ENCODE data around the gene GET3. TPM values are rescaled to one million over a fixed set of nuclear protein-coding genes. Genes with fewer than 3 reads are reported as not detected.

GET3 gene
- total and polyA plus RNA-seq, 2 of the 13 experiments (the other 11 are each of a cell fraction or from before 2014, with no cell fraction given), result 57.7 to 59.4 TPM

DNA sequence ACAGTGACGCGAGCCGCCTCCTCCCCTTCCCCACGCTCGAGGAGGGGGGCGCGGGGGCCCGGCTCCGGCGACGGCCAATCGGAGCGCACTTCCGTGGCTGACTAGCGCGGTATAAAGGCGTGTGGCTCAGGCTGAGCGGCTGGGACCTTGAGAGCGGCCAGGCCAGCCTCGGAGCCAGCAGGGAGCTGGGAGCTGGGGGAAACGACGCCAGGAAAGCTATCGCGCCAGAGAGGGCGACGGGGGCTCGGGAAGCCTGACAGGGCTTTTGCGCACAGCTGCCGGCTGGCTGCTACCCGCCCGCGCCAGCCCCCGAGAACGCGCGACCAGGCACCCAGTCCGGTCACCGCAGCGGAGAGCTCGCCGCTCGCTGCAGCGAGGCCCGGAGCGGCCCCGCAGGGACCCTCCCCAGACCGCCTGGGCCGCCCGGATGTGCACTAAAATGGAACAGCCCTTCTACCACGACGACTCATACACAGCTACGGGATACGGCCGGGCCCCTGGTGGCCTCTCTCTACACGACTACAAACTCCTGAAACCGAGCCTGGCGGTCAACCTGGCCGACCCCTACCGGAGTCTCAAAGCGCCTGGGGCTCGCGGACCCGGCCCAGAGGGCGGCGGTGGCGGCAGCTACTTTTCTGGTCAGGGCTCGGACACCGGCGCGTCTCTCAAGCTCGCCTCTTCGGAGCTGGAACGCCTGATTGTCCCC, 54.2 kb downstream of the GET3 start, which contains the start of gene JUNB (continued):
- TF ChIP-seq ZNF275 (CRISPR knock-in tag; IDR thresholded peaks at IDR 0.05; ENCODE audit: borderline replicate concordance), result no peak
- TF ChIP-seq, protein P1, sequence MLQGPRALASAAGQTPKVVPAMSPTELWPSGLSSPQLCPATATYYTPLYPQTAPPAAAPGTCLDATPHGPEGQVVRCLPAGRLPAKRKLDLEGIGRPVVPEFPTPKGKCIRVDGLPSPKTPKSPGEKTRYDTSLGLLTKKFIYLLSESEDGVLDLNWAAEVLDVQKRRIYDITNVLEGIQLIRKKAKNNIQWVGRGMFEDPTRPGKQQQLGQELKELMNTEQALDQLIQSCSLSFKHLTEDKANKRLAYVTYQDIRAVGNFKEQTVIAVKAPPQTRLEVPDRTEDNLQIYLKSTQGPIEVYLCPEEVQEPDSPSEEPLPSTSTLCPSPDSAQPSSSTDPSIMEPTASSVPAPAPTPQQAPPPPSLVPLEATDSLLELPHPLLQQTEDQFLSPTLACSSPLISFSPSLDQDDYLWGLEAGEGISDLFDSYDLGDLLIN (CRISPR knock-in tag; IDR thresholded peaks at IDR 0.05; ENCODE audit: borderline replicate concordance), result no peak
- TF ChIP-seq PHF21A (CRISPR knock-in tag; IDR thresholded peaks at IDR 0.05), result peak; percentile 84; the same call in 1 of the 2 replicates
- TF ChIP-seq ZMAT5 (CRISPR knock-in tag; IDR thresholded peaks at IDR 0.05; ENCODE audit: borderline replicate concordance, low read depth), result no peak
- no peak for TF ChIP-seq SYNCRIP (IDR thresholded peaks at IDR 0.05; ENCODE audit: insufficient read depth, low read depth, low read length)
- TF ChIP-seq ZNF543 (CRISPR knock-in tag; IDR thresholded peaks at IDR 0.05), result no peak
- TF ChIP-seq ZNF296 (CRISPR knock-in tag; conservative IDR thresholded peaks at IDR 0.05), result no peak
- no peak for TF ChIP-seq NONO (IDR thresholded peaks at IDR 0.05)
- TF ChIP-seq NONO (CRISPR knock-in tag; conservative IDR thresholded peaks at IDR 0.05), result peak; percentile 95
- TF ChIP-seq, protein P2, sequence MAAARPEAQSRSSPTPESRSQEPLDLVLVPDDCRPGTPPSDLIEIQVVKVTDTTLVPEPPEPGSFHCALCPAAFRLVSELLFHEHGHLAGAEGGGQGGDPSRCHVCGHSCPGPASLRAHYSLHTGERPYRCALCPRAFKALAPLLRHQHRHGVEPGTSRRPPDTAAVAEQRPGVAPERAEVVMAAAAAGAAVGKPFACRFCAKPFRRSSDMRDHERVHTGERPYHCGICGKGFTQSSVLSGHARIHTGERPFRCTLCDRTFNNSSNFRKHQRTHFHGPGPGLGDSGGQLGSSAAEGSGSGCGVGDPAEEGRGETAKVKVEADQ (CRISPR knock-in tag; IDR thresholded peaks at IDR 0.05; ENCODE audit: borderline replicate concordance), result no peak; the same call in 1 of the 2 replicates
- peak; percentile 55; the same call in 1 of the 2 replicates for TF ChIP-seq KLF15 (CRISPR knock-in tag; IDR thresholded peaks at IDR 0.05; ENCODE audit: borderline replicate concordance)
- TF ChIP-seq FOSL2 (CRISPR knock-in tag; IDR thresholded peaks at IDR 0.05), result peak; percentile 79
- no peak for TF ChIP-seq NCOA1 (CRISPR knock-in tag; IDR thresholded peaks at IDR 0.05)
- TF ChIP-seq ATRX (CRISPR knock-in tag; IDR thresholded peaks at IDR 0.05; ENCODE audit: borderline replicate concordance), result no peak
- TF ChIP-seq GLMP (CRISPR knock-in tag; IDR thresholded peaks at IDR 0.05; ENCODE audit: borderline replicate concordance), result no peak; the same call in 1 of the 2 replicates
- peak; percentile 23; the same call in 1 of the 2 replicates for TF ChIP-seq ZNF567 (CRISPR knock-in tag; IDR thresholded peaks at IDR 0.05; ENCODE audit: borderline replicate concordance)
- TF ChIP-seq PHF20 (CRISPR knock-in tag; IDR thresholded peaks at IDR 0.05), result peak; percentile 75
- peak; percentile 65; the same call in 1 of the 2 replicates for TF ChIP-seq ZNF430 (CRISPR knock-in tag; IDR thresholded peaks at IDR 0.05)
- peak; percentile 87 for TF ChIP-seq ZNF883 (CRISPR knock-in tag; IDR thresholded peaks at IDR 0.05; ENCODE audit: not compliant biosample characterization)

Data from HepG2 (cell line).